Pulmonary artery endothelial cell (primary cell): Measurements from ENCODE around the gene GRAMD4. TPM values are rescaled to one million over a fixed set of nuclear protein-coding genes. Genes with fewer than 3 reads are reported as not detected.

ENCODE experiments used
- DNase-seq: peaks from one replicate; pipeline ENCODE4 v3.0.0-alpha.2; 2011; ENCODE audit warnings: low read depth, low spot score
- total RNA-seq: library from RNA; depleted of rRNA; stranded (reverse); fragments of >200 nt; gene quantifications from 2 replicates; pipeline ENCODE4 v1.2.3, GENCODE V29; 2014

GRAMD4 gene
- total RNA-seq, 1 donor from 2014 or later = 21.0 TPM

DNA sequence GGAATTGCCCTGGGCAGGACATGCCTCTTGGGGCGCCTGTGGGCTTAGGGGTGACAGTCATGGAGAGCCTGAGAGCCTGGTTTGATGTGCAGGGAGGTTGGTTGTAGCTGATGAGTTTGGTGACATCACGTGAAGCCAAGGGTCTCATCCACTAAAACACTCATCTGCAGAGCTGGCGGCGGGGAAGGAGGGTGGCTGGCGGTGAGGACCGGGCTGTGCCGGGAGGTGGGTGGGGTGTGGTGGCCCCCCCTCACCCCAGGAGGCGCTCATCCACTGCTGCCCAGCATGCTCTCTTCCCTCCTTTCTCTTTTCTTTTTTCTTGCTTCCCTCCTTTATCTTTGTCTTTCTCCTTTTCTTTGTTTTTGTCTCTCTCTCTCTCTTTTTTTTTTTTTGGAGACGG is 49.0 kb downstream of the GRAMD4 start:
- no peak for DNase-seq

DNA sequence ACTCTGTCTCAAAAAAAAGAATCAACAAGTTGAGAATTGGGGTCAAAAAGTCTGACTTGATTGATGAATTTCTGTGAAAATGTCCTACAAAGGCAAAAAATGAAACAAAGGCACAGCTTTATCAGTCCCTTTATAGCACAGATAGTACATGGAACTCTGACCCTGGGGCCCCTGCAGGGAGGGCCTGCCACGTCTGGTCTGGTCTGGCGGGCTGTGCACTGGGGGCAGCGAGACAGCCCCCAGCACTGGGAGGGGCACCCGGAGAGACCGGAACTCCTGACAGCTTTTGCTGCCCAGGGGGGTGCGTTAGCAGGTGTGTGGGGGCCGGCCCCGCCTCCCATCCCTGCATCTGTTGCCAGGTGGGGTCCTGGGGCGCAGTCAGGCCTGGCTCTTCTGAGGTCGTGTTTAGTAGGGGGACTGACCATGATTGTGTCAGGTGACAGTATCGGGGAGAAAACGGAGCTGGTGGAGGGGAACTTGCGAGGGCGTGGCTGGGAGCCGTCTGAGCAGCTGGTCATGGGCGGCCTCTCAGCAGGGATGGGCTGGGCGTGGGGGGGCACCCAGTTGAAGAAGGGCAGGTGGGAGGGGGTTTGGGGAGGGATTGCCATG is 51.7 kb downstream of the GRAMD4 start:
- DNase-seq = no peak

DNA sequence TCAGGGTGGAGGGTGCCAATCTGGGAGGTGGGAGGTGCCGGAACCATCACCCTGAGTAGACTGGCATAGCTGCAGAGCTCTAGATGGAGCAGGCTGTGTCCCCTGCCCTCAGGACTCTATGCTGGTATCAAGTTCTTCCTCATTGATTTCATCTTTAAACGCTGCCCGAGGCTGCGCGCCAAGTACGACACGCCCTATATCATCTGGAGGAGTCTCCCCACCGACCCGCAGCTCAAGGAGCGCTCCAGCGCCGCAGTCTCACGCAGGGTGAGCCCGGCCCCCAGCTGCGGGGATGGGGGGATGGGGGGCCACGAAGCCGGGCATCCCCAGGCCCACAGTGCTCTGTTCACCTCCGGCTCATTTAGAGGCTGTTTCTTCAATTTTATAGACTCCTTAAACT is 52.5 kb downstream of the GRAMD4 start:
- no peak for DNase-seq

DNA sequence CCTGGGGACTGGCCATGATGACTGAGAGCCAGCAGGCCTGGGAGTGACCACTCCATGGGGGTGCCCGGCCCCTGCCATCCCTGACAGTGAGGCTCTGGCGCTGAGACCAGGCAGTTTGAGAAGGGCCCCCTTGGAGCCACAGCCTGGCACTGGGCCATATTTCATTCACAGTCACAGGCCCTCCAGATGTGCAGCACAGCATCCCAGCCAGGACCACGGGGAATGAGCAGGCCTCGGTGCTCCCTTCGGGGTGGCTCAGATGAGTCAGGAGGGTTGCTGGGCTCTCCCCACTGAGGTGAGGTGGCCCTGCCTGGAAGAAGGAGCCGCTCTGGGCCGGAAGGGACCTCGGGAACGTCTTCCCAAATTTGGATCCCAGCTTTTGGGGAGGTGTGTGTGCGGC is 53.0 kb downstream of the GRAMD4 start:
- DNase-seq = no peak

DNA sequence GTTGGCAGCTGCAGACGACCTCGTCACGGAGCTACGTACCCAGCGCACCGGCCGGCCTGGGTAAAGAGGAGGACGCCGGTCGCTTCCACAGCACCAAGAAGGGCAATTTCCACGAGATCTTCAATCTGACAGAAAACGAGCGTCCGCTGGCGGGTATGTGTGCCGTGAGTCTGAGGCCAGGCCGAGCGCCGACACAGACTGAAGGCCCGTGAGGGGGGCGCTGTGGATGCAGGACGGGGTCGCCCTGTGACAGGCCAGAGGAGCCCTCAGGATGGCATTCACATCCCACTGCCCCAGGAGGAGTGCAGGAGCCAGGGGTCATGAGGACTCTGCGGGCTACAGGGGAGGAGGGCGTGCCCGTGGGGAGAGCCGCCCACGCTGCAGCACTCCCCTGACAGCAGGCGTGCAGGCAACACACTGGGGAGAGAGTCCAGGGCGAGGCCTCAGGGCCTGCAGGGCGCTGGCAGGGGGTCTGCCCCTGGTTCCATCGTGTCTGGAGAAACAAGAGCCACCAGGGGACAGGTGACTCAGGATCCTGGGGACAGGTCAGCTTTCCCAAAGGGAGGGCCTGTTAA is 53.6 kb downstream of the GRAMD4 start:
- DNase-seq = no peak

DNA sequence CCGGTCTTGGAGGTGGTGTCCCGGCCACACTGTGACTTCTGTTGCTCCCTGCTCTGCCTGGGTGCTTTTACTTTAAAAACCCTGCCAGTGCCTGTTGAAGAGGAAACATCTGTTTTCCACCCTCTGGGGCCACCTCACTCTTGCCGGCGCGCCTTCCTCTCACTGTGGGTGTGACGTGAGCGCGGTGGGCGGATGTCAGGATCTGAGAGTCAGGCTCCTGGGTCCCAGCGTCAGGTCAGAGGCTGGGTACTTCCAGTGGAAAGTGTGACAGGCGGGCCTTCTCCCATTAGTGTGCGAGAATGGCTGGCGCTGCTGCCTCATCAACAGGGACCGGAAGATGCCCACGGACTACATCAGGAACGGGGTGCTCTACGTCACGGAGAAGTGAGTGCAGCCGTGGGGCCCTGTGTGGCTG is 54.2 kb downstream of the GRAMD4 start:
- DNase-seq = no peak

DNA sequence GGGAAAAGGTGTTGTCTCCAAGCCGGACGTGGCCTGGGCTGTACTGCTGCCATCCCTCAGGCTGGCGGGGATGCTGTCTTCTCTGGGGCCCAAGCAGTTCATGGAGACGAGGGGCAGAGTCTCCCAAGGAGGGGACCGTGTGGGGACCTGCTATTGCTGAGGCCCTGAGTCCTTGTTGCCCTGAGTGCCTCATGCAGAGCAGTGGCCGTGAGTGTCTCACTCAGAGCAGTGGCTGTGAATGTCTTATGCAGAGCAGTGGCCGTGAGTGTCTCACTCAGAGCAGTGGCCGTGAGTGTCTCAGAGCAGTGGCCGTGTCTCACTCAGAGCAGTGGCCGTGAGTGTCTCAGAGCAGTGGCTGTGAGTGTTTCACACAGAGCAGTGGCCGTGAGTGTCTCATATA is 54.7 kb downstream of the GRAMD4 start:
- no peak for DNase-seq

DNA sequence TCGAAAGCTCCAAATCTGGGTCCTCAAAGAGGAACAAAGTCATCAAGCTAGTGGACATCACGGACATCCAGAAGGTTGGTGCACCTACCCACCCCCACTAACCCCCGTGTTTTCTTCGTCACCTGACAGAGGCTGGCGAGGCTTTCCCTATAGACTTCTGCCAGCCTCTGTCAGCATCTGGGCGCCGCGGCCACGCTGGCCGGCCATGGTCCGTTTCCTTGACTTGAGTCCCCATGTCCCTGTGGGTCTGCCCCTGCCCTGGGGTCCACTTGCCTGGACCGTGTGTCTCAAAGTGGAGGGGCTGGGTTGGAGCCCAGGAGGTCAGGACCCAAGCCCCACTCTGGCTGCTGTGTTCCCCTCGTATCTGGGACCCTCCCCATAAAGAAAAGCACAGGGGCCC is 55.3 kb downstream of the GRAMD4 start:
- DNase-seq = no peak

DNA sequence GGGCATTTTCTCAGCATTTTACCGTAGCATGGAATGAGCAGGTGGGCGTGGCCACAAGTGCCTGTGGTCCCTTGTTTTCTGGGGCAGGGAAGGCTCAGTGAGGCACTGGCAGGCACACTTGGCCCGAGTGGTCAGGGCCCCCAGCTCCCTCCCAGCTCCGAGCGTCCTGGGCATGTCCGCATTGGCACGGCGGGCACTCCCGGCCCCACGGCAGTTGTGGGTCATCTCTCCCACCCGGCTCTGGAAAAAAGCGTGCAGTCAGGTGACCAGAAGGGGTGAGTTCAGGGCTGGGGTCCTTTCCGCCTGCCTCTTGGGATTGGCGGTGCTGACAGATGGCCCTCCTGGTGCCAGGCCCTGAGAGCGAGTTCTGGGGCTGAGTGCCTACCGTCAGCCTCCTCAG is 55.8 kb downstream of the GRAMD4 start:
- no peak for DNase-seq

DNA sequence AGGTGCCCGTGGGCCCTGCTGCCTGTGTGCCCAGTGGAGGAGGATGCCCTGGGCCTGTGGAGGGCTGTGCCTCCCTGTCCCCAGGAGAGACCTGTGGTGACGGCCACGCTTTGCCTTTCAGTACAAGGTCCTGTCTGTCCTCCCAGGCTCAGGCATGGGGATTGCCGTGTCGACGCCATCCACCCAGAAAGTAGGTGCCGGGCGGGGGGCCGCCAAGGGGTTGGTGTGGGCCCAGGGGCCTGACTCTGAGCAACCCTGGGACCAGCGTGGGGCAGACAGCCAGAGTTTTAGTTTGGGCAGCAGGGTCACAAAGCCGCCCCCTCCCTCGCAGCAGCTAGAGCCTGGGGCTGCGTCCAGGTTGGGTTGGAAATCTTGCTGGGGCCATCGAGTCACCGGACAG is 56.3 kb downstream of the GRAMD4 start:
- no peak for DNase-seq

DNA sequence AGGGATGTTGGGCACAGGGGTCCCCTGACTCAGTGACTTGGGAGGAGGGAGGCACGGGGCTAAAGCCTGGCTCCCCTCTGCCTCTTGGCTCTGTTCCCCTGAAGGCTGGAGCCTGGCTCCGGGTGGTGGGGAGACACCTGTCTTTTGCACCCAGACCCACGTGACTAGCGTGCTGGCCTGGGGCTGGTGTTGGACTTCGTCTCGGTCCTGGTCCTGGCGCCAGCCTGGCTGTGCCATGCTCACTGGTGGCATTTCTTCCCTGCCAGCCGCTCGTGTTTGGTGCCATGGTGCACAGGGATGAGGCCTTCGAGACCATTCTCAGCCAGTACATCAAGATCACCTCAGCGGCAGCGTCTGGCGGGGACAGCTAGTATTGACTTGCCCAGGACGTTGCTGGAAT is 56.7 kb downstream of the GRAMD4 start:
- no peak for DNase-seq

DNA sequence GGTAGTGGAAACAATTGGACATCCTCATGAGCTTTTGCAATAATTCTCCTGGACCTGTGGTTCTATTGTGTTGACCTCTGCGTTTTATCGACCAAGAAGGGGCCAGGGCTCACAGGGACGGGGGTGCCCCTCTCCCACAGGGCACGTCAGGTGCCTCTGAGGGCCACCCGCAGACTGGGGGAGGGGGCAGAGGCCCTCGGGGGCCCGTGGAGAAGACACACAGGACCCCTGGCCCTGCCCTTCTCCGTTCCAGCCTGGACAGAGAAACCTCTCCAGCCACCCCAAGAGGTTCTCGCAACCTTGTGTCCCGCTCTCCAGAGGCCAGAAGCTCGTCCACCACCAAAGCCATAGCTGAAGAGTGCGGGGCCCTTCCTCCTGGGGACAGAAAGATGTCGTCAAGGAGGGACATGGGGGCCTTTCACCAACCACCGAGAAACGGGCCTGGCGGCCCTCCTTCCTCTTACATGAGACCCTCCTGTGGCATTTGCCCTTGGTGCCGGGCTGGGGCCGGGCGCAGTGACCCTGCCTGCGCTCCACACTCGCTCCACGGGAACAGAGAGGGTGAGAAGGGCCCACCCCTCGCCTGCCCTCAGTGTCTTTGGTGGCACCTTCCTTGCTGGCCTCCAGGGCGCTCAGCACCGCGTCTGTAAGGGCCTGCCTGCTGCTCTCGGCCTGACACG is 57.3 kb downstream of the GRAMD4 start:
- no peak for DNase-seq

DNA sequence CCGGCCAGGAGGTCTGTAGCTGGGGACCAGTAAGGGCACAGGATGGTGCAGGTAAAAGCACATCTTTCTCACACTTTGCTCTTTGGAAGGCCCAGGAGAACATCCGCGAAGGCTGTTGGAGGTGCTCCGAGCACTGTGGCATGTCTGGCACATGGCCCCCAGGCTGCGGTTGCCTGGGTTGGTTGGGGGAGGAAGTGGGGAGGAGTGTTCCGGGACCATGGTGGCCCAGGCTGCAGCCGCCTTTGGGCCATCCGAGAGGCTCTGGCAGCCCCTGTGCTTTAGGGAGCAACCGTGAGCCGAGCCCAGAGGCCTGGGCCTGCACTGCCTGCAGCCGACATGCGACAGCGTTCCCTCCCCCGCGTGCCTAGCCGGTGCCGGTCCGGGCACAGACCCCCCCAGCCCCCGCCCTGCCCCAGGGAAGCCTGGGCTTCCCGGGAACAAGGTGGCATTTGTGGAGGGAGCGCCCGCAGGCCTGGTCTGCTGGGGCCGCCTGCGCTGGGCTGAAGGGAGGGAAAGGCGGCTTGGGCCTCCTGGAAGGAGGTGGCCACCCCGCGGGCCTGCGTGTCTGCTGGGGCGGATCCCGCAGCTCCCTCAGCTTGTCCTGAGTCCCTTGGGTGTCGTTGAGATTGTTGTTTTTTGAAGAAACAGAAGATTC is 57.9 kb downstream of the GRAMD4 start:
- no peak for DNase-seq

DNA sequence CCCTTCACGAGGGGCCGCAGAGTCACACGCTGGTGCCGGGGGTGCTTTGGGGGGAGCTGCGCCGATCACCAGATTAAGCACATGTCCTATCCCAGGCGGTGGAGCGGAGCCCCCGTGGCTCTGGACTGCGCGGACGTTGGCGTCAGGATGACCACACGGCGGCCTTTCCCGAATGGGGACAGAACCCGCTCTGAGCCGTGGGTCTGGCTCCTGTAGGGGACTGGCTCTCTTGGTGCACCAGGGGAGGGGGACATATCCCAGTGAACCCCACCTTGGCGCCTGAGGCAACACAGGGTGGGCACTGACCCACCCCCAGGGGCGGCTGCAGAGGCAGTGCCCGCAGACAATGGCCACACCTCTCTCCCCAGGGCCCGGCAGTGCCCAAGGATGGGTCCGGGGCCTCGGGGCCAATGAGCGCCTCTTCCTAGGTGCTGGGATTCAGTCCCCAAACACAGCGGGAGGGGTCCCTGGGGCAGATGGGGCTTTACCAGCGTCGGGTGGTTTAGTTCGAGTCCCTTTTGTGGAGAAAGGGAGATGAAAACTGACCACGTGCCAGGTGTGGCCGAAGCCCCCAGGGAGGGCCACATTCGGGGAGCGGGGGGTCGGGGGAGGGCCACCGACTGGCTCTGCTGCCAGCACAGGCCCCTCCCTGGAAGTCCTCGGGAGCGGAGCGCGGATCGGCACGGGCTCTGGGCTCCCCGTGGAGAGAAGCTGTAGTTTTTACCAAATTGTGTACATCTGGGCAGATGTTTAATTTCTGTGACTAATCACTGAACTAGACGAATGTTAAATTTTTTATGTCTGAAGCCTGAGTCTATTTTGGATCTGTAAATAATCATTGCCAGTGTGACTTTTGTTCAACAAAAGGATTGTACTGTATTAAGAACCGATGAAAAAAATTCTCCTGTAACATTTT is 58.9 kb downstream of the GRAMD4 start:
- no peak for DNase-seq

DNA sequence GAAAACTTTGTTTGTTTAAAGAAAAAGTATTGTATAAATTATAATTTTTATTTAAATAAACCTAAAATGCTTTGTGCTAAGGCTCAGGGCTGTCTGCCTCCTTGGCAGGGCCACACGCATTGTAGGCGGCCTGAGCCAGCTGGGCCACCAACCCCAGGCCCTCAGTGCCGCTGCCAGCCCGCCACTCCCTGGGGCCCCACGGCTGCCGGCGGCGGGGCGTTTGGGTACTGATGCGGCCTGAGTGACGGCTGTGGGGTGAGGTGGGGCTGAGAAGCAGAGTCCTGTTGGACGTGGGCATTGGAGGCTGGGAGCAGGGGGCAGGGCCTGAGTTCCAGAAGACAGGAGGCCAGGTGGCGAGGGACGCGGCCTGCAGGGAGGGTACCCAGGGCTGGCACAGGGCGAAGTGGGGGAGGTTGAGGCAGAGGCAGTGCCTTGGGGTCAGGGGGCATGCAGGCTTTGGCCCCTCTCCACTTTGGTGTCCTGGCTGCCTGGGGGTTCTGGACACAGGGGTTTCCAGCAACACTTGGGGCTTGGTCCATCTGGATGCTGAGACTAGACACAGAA is 59.6 kb downstream of the GRAMD4 start:
- DNase-seq = no peak

DNA sequence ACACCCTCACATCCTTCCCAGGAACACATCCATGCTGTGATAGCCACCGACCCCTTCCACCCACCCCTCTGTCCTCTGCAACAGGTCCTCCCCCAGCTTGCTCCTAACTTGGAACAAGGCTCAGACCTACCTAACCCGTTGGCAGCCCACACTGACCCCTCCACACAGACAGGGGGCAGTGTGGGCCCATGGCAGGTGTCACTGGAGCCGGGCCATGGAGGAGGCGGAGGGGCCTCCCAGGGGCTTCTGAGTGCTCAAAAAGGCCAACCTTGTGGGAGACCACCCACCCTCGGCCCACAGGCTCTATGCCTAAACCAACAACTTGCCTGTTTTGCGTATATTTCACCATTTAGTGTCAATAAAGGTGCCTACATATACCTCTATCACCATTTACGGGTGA is 60.8 kb downstream of the GRAMD4 start:
- DNase-seq = no peak

DNA sequence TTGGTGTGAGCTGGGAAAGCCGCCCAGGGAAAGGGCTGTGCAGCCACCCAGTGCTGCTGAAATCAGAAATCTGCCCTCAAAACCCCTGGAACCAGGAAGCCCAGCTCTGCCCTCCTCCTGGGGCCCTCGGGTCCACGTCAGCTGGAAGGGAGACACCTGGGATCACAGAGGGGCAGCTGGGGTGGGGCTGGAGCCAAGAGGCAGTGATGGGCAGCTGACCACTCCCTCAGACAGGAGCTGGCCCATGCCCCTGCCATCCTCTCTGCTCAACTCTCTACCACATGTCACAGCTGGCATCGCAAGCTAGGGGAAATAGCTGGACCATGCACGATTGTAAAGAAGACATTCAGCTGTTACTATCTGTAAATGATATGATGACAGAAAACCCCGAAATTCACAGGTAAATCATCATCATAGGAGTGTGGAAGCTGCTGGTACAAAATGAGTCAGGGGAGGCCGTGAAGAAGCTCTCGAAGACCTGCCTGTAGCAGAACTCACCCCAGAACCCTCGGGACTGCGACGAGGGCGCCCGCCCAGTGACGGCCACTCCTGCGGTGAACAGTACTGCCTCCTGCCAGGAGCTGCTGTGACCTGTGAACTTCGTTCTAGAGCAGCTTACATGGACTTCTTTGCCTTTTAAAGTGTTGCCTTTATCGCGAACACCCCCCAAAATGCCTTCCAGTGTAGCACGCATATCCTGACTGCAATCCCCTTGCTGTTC is 62.0 kb downstream of the GRAMD4 start:
- no peak for DNase-seq

DNA sequence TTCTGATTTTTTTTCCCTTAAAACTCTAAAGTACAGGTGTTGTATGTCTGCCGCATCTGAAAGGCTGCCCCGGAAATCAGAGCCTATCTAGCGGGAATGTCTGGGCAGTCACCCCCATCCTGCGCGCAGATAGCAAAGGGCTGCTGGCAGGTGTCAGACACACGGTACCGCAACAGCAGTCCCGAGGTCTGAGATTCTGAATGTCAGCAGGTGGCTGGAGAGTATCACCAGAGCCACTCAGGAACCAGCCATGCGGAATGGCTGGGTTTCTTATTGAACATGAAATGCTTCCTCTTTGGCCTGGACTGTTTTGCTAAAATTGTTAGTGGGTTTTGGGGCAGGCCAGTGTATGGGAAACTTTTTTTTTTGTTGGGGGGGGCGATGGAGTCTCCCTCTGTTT is 64.5 kb downstream of the GRAMD4 start:
- DNase-seq = no peak

DNA sequence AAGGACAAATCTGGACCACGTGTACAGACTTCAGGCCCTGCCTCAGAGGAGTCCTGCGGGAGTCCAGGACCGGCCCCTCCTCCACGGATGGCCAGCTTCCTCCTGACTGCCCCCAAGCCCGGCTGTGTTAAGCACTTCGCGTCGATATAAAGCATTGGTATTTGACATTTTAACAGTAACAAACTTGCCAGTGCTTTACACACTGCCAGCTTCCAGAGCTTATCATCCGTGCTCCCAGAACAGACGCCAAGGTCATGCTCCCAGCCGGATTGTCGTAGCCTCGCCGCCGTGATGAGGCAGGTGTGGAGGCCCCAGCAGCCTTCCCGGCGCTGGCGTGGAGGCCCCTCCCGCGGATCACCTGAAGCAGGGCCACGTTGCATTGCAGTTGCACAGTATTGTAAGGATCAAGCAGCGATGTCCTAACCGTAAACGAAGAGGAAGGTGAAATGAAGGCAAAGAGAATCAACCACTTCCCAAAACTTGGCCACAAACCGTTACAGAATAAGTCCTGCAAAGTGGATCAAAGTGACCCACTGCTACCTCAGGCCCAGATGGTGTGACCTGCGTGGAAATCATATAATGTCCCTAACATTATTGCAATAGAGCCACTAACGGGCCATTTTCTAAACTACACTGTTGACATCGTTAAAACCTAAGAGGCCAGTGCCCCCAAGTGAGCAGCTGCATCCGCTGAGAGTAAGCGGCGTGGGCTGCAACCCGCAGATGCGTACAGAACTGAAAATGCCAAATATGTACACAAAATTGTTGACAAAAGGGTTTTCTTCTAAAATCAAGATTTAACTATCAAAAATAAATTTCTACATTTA is 66.2 kb downstream of the GRAMD4 start:
- no peak for DNase-seq

DNA sequence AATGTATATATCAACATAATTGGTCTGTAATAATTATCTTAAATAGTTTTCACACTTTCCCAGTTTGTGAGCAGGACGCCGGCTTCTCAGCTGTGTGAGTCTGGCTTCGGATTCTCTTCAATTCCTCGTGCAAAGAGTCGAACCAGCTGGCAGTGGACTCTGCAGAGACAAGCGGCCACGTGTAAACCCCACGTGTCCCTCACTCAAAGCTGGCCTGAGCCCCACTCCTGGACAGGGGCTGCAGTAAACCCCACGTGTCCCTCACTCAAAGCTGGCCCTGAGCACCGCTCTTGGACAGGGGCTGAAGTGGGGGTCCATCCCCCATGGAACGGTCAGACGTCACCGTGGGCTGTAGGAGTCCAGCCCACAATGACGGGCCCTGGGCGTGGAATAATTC is 66.9 kb downstream of the GRAMD4 start:
- DNase-seq = no peak
